CD1c-positive myeloid dendritic cell (primary cell): ENCODE measurements around the gene SLC16A8.
"Not testable (repeated sequence)": the region's sequence is repeated elsewhere in the genome, so short reads cannot be mapped to it uniquely, and the experiment has no call there.

Experiments used
- DNase-seq: peaks from one replicate; pipeline ENCODE4 v3.0.0-alpha.2; 2016; ENCODE audit errors: extremely low spot score

SLC16A8 gene, protein sequence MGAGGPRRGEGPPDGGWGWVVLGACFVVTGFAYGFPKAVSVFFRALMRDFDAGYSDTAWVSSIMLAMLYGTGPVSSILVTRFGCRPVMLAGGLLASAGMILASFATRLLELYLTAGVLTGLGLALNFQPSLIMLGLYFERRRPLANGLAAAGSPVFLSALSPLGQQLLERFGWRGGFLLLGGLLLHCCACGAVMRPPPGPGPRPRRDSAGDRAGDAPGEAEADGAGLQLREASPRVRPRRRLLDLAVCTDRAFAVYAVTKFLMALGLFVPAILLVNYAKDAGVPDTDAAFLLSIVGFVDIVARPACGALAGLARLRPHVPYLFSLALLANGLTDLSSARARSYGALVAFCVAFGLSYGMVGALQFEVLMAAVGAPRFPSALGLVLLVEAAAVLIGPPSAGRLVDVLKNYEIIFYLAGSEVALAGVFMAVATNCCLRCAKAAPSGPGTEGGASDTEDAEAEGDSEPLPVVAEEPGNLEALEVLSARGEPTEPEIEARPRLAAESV

GRCh38 chr22:38083931-38084631 lies at the start of gene SLC16A8:
TSS of gene SLC16A8 (minus strand) at chr22:38084184. CDS start at chr22:38082873, 1,311 bp downstream.
- DNase-seq = no peak

DNA sequence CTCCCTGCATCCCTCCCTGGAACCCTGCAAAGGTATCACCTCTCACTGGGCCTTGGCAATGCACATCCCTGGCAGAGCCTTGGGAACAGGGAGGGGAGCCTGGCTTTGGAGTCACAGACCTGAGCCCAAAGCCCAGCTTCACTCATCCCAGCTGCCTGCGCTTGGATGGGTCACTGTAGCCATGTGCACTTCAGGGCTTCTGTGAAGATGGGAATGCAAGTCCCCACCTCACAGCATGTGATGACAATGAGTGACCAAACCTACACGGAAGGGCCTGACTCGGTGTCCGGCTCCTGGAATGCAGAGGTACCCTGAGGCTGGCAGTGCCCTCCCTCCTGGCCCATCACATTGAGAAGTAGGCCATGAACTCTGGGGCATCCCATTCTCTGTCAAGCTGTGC lies 49.3 kb upstream of the SLC16A8 start:
- no peak for DNase-seq

GRCh38 chr22:38132794-38133193 lies 48.8 kb upstream of the SLC16A8 start:
- no peak for DNase-seq

DNA sequence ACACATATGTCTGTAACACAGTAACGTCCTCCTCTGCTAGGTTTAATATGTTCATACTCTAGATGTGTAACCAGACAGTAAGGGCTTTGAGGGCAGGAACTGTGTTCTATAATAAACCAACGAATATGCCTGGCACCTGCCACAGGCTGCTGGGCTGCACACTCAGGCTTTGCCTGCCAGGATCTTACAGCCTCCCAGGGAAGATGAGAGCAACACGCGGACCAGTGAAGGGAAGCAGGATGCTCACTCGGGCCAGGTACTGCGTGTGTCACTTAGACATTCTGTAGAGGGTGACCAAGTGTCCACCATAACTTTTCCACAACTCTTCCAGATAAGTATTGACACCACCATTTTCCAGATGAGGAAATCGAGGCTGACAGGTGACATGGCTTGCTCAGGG lies 48.2 kb upstream of the SLC16A8 start:
- DNase-seq = no peak

GRCh38 chr22:38131399-38131798 lies 47.4 kb upstream of the SLC16A8 start:
- no peak for DNase-seq

GRCh38 chr22:38129856-38130255 lies 45.9 kb upstream of the SLC16A8 start:
- no peak for DNase-seq

- DNase-seq = no peak
These were observed 45.0 kb upstream of the SLC16A8 start for GRCh38 chr22:38129021-38129420.

- no peak for DNase-seq
These were observed 43.9 kb upstream of the SLC16A8 start for GRCh38 chr22:38127869-38128268.

GRCh38 chr22:38126928-38127668 lies 43.1 kb upstream of the SLC16A8 start:
- DNase-seq = no peak

DNA sequence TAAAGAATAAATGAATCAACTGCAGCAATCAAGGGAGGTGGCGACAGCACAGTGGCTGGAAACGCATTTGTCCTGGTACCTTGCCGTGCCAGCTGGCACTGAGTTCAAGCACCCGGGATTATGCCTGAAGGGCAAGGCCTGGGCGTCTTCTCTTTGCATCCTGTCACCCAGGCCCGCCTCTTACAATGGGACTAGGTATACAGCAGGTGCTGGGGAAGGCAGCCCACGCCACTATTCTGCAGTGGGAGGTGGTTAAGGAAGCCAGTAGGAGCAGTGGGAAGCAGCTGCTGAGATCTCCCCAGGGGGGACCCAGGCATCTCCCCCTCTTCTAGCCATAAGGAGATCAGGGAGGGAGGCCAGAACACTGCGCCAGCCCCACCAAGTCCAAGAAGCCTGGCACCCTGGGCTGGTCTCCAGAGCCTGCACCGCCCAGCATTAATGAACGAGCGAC lies 41.8 kb upstream of the SLC16A8 start:
- DNase-seq = no peak

GRCh38 chr22:38125038-38125610 lies 41.1 kb upstream of the SLC16A8 start:
- DNase-seq = no peak

- DNase-seq = no peak
These were observed 40.4 kb upstream of the SLC16A8 start for GRCh38 chr22:38124236-38124974.

DNA sequence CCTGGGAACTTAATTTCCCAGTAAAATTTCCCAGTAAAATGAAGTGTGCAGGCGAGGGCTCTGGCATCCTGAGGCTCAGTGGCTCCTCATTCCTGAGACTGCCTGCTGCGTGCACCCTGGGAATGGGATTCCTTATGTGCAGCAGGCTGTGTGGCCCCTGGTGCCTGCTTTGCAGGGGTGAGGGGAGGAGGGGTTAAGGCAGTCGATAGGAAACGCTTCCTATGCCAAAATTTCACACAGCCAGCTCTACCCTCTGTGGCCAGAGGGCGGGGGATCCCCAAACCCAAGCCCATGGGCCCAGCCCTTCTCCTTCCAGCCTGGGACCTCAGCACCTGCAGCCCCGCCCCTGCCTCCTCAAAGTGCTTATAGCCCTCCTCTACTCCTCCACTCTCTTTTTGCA lies 38.6 kb upstream of the SLC16A8 start:
- no peak for DNase-seq

DNA sequence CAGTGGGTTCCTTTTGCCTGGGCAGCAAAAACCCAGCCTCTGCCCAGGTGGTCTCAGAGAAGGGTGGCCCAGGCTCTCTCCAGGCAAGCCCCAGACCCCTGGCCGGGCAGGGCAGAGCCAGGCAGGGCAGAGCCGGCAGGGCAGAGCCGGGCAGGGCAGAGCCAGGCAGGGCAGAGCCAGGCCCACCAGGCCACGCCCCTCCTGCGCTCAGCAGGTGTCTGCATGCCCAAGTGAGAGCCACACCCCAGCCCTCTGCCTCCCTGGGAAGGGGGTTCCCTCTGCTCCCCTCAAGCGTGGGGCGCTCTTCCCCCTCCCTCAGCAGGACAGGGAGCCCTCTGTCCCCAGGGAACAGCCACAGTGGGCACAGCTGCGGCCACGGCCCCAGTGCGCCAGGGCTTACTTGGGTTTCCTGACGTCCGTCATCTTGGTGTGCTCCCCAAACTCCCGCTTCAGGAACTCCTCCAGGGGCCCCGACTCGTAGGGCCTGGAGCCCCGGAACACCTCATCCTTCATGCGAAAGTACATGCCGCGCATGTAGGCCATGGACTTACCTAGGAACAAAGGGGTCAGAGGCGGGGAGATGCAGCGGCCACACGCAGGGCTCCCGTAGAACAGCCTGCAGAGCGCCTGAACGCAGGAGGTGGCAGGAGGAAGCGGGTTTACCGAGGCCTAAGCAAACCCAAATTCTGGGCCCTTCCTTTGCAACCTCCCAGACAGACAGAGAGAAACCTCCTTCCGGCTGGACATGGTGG lies 36.6 kb upstream of the SLC16A8 start:
- no peak for DNase-seq

- DNase-seq = not testable (repeated sequence)
These were observed 34.8 kb upstream of the SLC16A8 start for GRCh38 chr22:38118747-38119146.

DNA sequence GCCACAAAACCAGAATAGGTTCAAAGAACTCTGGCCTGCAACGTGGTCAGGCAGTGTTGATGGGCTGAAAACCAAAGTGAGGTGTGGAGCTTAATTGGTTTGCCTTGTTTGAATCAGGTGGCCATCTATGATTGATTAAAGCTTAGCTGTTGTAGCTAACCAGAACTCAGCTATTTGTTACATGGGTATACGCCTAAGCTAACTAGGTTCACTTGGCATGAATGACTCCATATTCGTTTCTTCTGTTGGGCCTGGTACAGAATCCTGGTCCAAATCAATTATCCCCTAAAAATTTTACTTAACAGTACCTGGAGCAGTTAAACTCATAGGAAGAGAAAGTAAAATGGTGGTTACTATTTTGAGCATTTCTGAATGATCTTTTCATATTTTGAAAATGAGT lies 34.2 kb upstream of the SLC16A8 start:
- no peak for DNase-seq

GRCh38 chr22:38117556-38117955 lies 33.6 kb upstream of the SLC16A8 start:
- DNase-seq = not testable (repeated sequence)

DNA sequence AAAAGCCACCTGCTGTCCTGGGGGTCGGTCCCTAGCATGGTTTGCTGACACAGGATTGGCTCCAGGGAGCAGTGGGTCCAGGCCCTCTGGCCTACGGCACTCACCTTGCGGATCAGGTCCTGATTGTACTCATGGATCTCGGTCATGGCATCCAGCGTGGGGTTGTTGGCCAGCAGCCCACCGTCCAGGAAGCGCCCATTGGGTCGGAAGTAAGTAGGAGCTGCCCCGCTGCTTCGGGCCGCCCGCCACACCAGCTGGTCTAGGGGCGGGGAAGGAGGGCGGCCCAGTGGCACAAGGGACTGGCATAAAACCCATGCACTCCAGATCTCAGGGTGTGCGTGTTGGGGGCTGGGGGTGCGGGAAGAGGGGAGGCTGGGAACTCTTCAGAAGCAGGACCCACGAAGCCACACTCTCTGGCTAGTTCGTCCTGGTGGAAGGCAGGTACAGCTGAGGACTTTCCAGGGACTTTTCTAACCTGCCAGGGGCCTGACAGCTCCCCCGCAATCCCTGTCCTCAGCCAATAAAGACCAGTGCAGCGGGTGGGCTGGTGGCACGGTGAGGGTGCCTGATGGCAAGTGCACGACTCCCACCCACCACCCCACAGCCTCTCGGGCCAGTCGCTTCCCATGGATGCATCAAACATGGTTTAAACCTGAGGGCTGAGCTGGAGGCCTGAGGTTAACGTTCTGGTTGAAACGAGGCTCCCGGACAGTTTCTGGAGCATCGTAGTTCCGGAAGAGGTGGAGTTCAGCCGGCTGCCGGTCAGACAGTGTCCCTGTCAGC lies 31.6 kb upstream of the SLC16A8 start:
- no peak for DNase-seq
